HepG2 (cell line): ENCODE results near the gene KHNYN. TPM values are rescaled to one million over a fixed set of nuclear protein-coding genes. Genes with fewer than 3 reads are reported as not detected.

Experiments
- ATF7-NPFF ChIP-seq: sonication (generic); formaldehyde crosslinking; IDR thresholded peaks from 2 replicates; pipeline ENCODE4 v1.8.1; 2023; ENCODE audit warnings: mild to moderate bottlenecking, low read depth, missing genetic modification reagents, moderate library complexity
- HMG20B ChIP-seq: conservative IDR thresholded peaks from 2 replicates; pipeline ENCODE4 v1.6.1; 2016; ENCODE audit warnings: missing genetic modification reagents, missing compliant biosample characterization
- SOX6 ChIP-seq, 2 experiments: fragments of 450-650 bp in 1 of 2; sonication (generic) in 1 of 2; formaldehyde crosslinking in 1 of 2; IDR thresholded peaks; 2 replicates each; pipeline versions ENCODE4 v1.4.0 to v1.6.1; 2017 to 2020; ENCODE audit warnings: antibody characterized with exemption in 1 of 2, mild to moderate bottlenecking in 1 of 2, missing genetic modification reagents in 1 of 2
- THRA ChIP-seq: sonication (generic); formaldehyde crosslinking; IDR thresholded peaks from 2 replicates; pipeline ENCODE4 v1.4.0; 2020; ENCODE audit warnings: missing genetic modification reagents, borderline replicate concordance
- ZNF562 ChIP-seq: sonication (generic); formaldehyde crosslinking; IDR thresholded peaks from 2 replicates; pipeline ENCODE4 v1.8.0; 2022; ENCODE audit warnings: missing genetic modification reagents, borderline replicate concordance
- polyA plus RNA-seq, 8 experiments: library from polyadenylated mRNA; depleted of rRNA in 3 of 8; stranded (reverse) in 7 of 8; unstranded in 1 of 8; fragments of >200 nt; fragmentation: Illumina TruSeq in 4 of 8; extraction: Trizol in 4 of 8; gene quantifications; 2 replicates each; pipeline versions ENCODE4 v1.2.1 to v1.2.3, GENCODE V29; 2011 to 2016; ENCODE audit warnings: low read depth in 4 of 8, missing spikeins in 1 of 8, mixed read lengths in 1 of 8; ENCODE audit not compliant: insufficient read depth in 1 of 8
- total RNA-seq, 5 experiments: library from RNA; depleted of rRNA; stranded (reverse); fragments of >200 nt; fragmentation: Illumina TruSeq; extraction: Trizol; gene quantifications; 2 replicates each; pipeline ENCODE4 v1.2.3, GENCODE V29; 2016; ENCODE audit warnings: low read depth in 1 of 5
- TF ChIP-seq, protein P1 (sequence below): sonication (generic); formaldehyde crosslinking; IDR thresholded peaks from 2 replicates; pipeline ENCODE4 v1.5.0; 2020; ENCODE audit warnings: missing genetic modification reagents, mild to moderate bottlenecking, borderline replicate concordance
- TF ChIP-seq, protein P2 (sequence below): sonication (generic); formaldehyde crosslinking; IDR thresholded peaks from 2 replicates; pipeline ENCODE4 v1.5.1; 2020; ENCODE audit warnings: mild to moderate bottlenecking, moderate library complexity, missing genetic modification reagents
- TF ChIP-seq, protein P3 (sequence below), 2 experiments: sonication (generic) in 1 of 2; formaldehyde crosslinking in 1 of 2; IDR thresholded peaks; 2 replicates each; pipeline versions ENCODE4 v1.6.1 to v1.9.0; 2014 to 2022; ENCODE audit warnings: antibody characterized with exemption in 1 of 2, borderline replicate concordance in 1 of 2, inconsistent platforms in 1 of 2, low read depth in 1 of 2, missing genetic modification reagents in 1 of 2

Gene KHNYN
- total and polyA plus RNA-seq, 2 of the 13 experiments (the other 11 are each of a cell fraction or from before 2014, with no cell fraction given), result 52.8 to 75.7 TPM

- TF ChIP-seq THRA, result no peak
- TF ChIP-seq, protein P1, sequence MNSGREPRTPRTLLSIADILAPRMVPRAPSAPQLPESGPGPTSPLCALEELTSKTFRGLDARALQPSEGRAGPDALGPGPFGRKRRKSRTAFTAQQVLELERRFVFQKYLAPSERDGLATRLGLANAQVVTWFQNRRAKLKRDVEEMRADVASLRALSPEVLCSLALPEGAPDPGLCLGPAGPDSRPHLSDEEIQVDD (CRISPR knock-in tag), result no peak
- no peak for TF ChIP-seq SOX6 (IDR thresholded peaks at IDR 0.05)
- no peak for TF ChIP-seq SOX6 (CRISPR knock-in tag; IDR thresholded peaks at IDR 0.05)
- no peak for TF ChIP-seq ATF7-NPFF (CRISPR knock-in tag)
- TF ChIP-seq, protein P2, sequence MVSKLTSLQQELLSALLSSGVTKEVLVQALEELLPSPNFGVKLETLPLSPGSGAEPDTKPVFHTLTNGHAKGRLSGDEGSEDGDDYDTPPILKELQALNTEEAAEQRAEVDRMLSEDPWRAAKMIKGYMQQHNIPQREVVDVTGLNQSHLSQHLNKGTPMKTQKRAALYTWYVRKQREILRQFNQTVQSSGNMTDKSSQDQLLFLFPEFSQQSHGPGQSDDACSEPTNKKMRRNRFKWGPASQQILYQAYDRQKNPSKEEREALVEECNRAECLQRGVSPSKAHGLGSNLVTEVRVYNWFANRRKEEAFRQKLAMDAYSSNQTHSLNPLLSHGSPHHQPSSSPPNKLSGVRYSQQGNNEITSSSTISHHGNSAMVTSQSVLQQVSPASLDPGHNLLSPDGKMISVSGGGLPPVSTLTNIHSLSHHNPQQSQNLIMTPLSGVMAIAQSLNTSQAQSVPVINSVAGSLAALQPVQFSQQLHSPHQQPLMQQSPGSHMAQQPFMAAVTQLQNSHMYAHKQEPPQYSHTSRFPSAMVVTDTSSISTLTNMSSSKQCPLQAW, result no peak
- no peak for TF ChIP-seq ZNF562 (CRISPR knock-in tag)
- no peak for TF ChIP-seq HMG20B (CRISPR knock-in tag)
- TF ChIP-seq, protein P3, sequence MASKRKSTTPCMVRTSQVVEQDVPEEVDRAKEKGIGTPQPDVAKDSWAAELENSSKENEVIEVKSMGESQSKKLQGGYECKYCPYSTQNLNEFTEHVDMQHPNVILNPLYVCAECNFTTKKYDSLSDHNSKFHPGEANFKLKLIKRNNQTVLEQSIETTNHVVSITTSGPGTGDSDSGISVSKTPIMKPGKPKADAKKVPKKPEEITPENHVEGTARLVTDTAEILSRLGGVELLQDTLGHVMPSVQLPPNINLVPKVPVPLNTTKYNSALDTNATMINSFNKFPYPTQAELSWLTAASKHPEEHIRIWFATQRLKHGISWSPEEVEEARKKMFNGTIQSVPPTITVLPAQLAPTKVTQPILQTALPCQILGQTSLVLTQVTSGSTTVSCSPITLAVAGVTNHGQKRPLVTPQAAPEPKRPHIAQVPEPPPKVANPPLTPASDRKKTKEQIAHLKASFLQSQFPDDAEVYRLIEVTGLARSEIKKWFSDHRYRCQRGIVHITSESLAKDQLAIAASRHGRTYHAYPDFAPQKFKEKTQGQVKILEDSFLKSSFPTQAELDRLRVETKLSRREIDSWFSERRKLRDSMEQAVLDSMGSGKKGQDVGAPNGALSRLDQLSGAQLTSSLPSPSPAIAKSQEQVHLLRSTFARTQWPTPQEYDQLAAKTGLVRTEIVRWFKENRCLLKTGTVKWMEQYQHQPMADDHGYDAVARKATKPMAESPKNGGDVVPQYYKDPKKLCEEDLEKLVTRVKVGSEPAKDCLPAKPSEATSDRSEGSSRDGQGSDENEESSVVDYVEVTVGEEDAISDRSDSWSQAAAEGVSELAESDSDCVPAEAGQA (IDR thresholded peaks at IDR 0.05; ENCODE audit: low read depth), result no peak
- TF ChIP-seq, protein P3 (CRISPR knock-in tag; IDR thresholded peaks at IDR 0.05; ENCODE audit: borderline replicate concordance), result no peak
Observed at GRCh38 chr14:24399999-24400718, 29.6 kb upstream of the KHNYN start (continued).
